Heart left ventricle (tissue), 13 donors: Measurements from ENCODE around the gene TCF7L2.

Experiments
- POLR2A ChIP-seq, 2 donors: fragments of 450-650 bp; IDR thresholded peaks; one replicate each; pipeline ENCODE4 v1.6.1; 2017; ENCODE audit warnings: antibody characterized with exemption in 2 of 2, mild to moderate bottlenecking in 2 of 2, moderate library complexity in 2 of 2
- TF ChIP-seq, protein P1 (sequence below), 12 donors: fragments of 200-600 bp; sonication (generic) in 4 of 12; IDR thresholded peaks; one replicate each; pipeline versions ENCODE4 v1.5.0 to v1.8.0; 2018 to 2022; ENCODE audit warnings: antibody characterized with exemption in 12 of 12, mild to moderate bottlenecking in 5 of 12
- donor health status: ischemic (EF 13 %, LVEDD 7.1; RV severe dilation, severe dysfunction).
- donor health status: DM: no; HTN: yes; CAD: no.
- donor health status: DM: no; HTN: no; CAD: no.
- donor health status: ischemic (EF 25% LVEDD 6.9; RV normal size, moderate dysfunction).
- donor health status: ischemic (EF 25% LVEDD 5.7; RV mildly dilated, moderate dysfunction).
- donor health status: ischemic (EF 35%, LVEDD 5.7; RV mildly dilated, moderate dysfunction).
- donor health status: nonischemic (EF 11% LVEDD 7.7; RV severe dilation, severe dysfunction).
- donor health status: DM: yes; HTN: yes; CAD: no.
- donor health status: PGD.
- donor health status: ischemic (EF 29% LVEDD 5.4; RV normal size, mild dysfunction).
- donor health status: nonischemic (EF 23%, LVEDD 6.1; RV moderate dilation, normal function).

DNA sequence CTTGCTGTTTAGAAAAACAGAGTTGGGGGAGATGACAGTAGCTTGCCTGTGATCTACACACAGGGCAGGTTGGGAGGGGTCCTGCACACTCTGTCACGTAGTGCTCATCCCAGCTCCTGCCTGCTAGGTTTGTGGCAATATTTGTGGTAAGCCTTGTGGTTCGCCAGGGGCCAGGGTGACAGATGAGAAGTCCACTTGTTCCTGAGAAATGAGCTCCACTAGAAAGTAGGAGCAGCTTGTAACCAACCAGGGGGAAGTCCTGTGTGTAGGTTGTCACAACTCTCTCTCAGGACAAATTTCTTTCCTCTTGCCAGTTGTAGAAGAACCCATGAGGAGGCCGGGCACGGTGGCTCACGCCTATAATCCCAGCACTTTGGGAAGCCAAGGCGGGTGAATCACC is 147.0 kb downstream of the TCF7L2 start:
- TF ChIP-seq, protein P1, sequence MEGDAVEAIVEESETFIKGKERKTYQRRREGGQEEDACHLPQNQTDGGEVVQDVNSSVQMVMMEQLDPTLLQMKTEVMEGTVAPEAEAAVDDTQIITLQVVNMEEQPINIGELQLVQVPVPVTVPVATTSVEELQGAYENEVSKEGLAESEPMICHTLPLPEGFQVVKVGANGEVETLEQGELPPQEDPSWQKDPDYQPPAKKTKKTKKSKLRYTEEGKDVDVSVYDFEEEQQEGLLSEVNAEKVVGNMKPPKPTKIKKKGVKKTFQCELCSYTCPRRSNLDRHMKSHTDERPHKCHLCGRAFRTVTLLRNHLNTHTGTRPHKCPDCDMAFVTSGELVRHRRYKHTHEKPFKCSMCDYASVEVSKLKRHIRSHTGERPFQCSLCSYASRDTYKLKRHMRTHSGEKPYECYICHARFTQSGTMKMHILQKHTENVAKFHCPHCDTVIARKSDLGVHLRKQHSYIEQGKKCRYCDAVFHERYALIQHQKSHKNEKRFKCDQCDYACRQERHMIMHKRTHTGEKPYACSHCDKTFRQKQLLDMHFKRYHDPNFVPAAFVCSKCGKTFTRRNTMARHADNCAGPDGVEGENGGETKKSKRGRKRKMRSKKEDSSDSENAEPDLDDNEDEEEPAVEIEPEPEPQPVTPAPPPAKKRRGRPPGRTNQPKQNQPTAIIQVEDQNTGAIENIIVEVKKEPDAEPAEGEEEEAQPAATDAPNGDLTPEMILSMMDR (IDR thresholded peaks at IDR 0.05): no peak
- no peak for TF ChIP-seq POLR2A (IDR thresholded peaks at IDR 0.05)
